Measurements from ENCODE around the gene PRDX3.
A peak's percentile ranks its signal among the peaks of the same experiment; 100 is the strongest.
"Not testable (repeated sequence)": the region's sequence is repeated elsewhere in the genome, so short reads cannot be mapped to it uniquely, and the experiment has no call there.

The PRDX3 gene

GRCh38 chr10:119183664-119184412, 5.2 kb upstream of the PRDX3 start:
- no peak for TF ChIP-seq CTCF (IDR thresholded peaks at IDR 0.05; ENCODE audit: insufficient read depth, low read length, poor library complexity, severe bottlenecking)
- Histone ChIP-seq H3K27me3 (replicated peaks; ENCODE audit: control insufficient read depth, insufficient read depth, low read length) (no peaks in the 10 kb centered on the region), H3K4me3 (replicated peaks; ENCODE audit: low read depth, low read length) (no peak overlapping the region), H3K36me3 (ENCODE audit: control insufficient read depth, insufficient read depth, low read length) (no peaks in the 10 kb centered on the region)
- peak; percentile 43 for DNase-seq (ENCODE audit: extremely low read depth, insufficient read length)

GRCh38 chr10:119180850-119181400, 2.3 kb upstream of the PRDX3 start:
- DNase-seq (ENCODE audit: extremely low read depth, insufficient read length); H3K27me3 ChIP-seq (replicated peaks; ENCODE audit: control insufficient read depth, insufficient read depth, low read length); H3K36me3 ChIP-seq (ENCODE audit: control insufficient read depth, insufficient read depth, low read length); H3K4me3 ChIP-seq (replicated peaks; ENCODE audit: low read depth, low read length): not testable (repeated sequence)
- peak; percentile 2 for TF ChIP-seq CTCF (IDR thresholded peaks at IDR 0.05; ENCODE audit: insufficient read depth, low read length, poor library complexity, severe bottlenecking)

GRCh38 chr10:119177708-119178371, 772 bp downstream of the PRDX3 start:
- Histone ChIP-seq H3K4me3 (replicated peaks; ENCODE audit: low read depth, low read length) (peak overlapping the region; percentile 93), H3K36me3 (ENCODE audit: control insufficient read depth, insufficient read depth, low read length) (peaks cover 5% of the 10 kb centered on the region), H3K27me3 (replicated peaks; ENCODE audit: control insufficient read depth, insufficient read depth, low read length) (no peaks in the 10 kb centered on the region)
- no peak for DNase-seq (ENCODE audit: extremely low read depth, insufficient read length)
- no peak for TF ChIP-seq CTCF (IDR thresholded peaks at IDR 0.05; ENCODE audit: insufficient read depth, low read length, poor library complexity, severe bottlenecking)

- no peak for TF ChIP-seq CTCF (IDR thresholded peaks at IDR 0.05; ENCODE audit: insufficient read depth, low read length, poor library complexity, severe bottlenecking)
- no peaks in the 10 kb centered on the region for H3K27me3 ChIP-seq (replicated peaks; ENCODE audit: control insufficient read depth, insufficient read depth, low read length)
- no peak overlapping the region for H3K4me3 ChIP-seq (replicated peaks; ENCODE audit: low read depth, low read length)
- H3K36me3 ChIP-seq (ENCODE audit: control insufficient read depth, insufficient read depth, low read length) = peaks cover 15% of the 10 kb centered on the region
- DNase-seq (ENCODE audit: extremely low read depth, insufficient read length) = no peak
Measured at GRCh38 chr10:119176166-119176565, 2.4 kb downstream of the PRDX3 start.

GRCh38 chr10:119174109-119174508, 4.5 kb downstream of the PRDX3 start:
- Histone ChIP-seq H3K4me3 (replicated peaks; ENCODE audit: low read depth, low read length) (no peak overlapping the region), H3K27me3 (replicated peaks; ENCODE audit: control insufficient read depth, insufficient read depth, low read length) (no peaks in the 10 kb centered on the region), H3K36me3 (ENCODE audit: control insufficient read depth, insufficient read depth, low read length) (peaks cover 22% of the 10 kb centered on the region)
- no peak for TF ChIP-seq CTCF (IDR thresholded peaks at IDR 0.05; ENCODE audit: insufficient read depth, low read length, poor library complexity, severe bottlenecking)
- no peak for DNase-seq (ENCODE audit: extremely low read depth, insufficient read length)

Data from GM06990 (cell line).